GM23338 (cell line): ENCODE results near the gene GUCY2C. TPM values are rescaled to one million over a fixed set of nuclear protein-coding genes. Genes with fewer than 3 reads are reported as not detected.

Source experiments
- ATAC-seq: fragments of 200-7000 bp; cut with Tn5 transposase; 3 replicates; pipeline ENCODE4 v1.9.1; 2020
- DNase-seq: peaks from one replicate; pipeline ENCODE4 v3.0.0-alpha.2; 2015; ENCODE audit warnings: low spot score
- H2AFZ ChIP-seq: fragments of 200-600 bp; sonication (generic); 2 replicates; pipeline ENCODE4 v1.8.0; 2016; ENCODE audit warnings: antibody characterized with exemption, mild to moderate bottlenecking, moderate library complexity
- H3F3A ChIP-seq: fragments of 200-600 bp; sonication (generic); replicated peaks from 2 replicates; pipeline ENCODE4 v1.8.0; 2017; ENCODE audit warnings: antibody characterized with exemption, mixed run types, low read depth
- H3K27ac ChIP-seq: fragments of 200-600 bp; sonication (generic); 2 replicates; pipeline ENCODE4 v1.6.1; 2016; ENCODE audit warnings: low read depth
- H3K27me3 ChIP-seq: fragments of 200-600 bp; sonication (generic); 2 replicates; pipeline ENCODE4 v1.8.0; 2016; ENCODE audit warnings: mild to moderate bottlenecking, mixed run types, moderate library complexity; ENCODE audit not compliant: insufficient read depth
- H3K36me3 ChIP-seq: fragments of 200-600 bp; sonication (generic); 2 replicates; pipeline ENCODE4 v1.8.0; 2016; ENCODE audit warnings: mild to moderate bottlenecking; ENCODE audit not compliant: insufficient read depth
- H3K4me1 ChIP-seq: fragments of 200-600 bp; sonication (generic); 2 replicates; pipeline ENCODE4 v1.8.0; 2016; ENCODE audit warnings: mild to moderate bottlenecking, moderate library complexity; ENCODE audit not compliant: insufficient read depth
- H3K4me2 ChIP-seq: fragments of 200-600 bp; sonication (generic); 2 replicates; pipeline ENCODE4 v1.7.1; 2017; ENCODE audit warnings: mixed run types
- H3K4me3 ChIP-seq: fragments of 200-600 bp; sonication (generic); 2 replicates; pipeline ENCODE4 v1.6.1; 2016; ENCODE audit warnings: mixed run types
- H3K79me2 ChIP-seq: fragments of 200-600 bp; sonication (generic); replicated peaks from 2 replicates; pipeline ENCODE4 v1.8.0; 2017; ENCODE audit warnings: mild to moderate bottlenecking; ENCODE audit not compliant: insufficient read depth
- H3K9me2 ChIP-seq: fragments of 200-600 bp; sonication (generic); 2 replicates; pipeline ENCODE4 v1.8.0; 2017; ENCODE audit not compliant: insufficient read depth
- H4K20me1 ChIP-seq: fragments of 200-600 bp; sonication (generic); replicated peaks from 2 replicates; pipeline ENCODE4 v1.8.0; 2017; ENCODE audit warnings: mild to moderate bottlenecking; ENCODE audit not compliant: insufficient read depth
- H3K27ac Mint-ChIP-seq: 2 replicates; pipeline ENCODE4 v1.8.0; 2020; ENCODE audit warnings: inconsistent platforms, mild to moderate bottlenecking, moderate library complexity, mixed read lengths
- H3K27me3 Mint-ChIP-seq: 3 replicates; pipeline ENCODE4 v1.8.0; 2022; ENCODE audit warnings: low read depth, mild to moderate bottlenecking, moderate library complexity, mixed read lengths, inconsistent platforms; ENCODE audit not compliant: insufficient read depth, poor library complexity
- H3K36me3 Mint-ChIP-seq: 3 replicates; pipeline ENCODE4 v1.8.0; 2021; ENCODE audit warnings: low read depth, mild to moderate bottlenecking, inconsistent platforms, moderate library complexity, mixed read lengths
- H3K4me1 Mint-ChIP-seq: 3 replicates; pipeline ENCODE4 v1.8.0; 2020; ENCODE audit warnings: mild to moderate bottlenecking, inconsistent platforms, mixed read lengths
- H3K4me3 Mint-ChIP-seq: 3 replicates; pipeline ENCODE4 v1.8.0; 2021; ENCODE audit warnings: moderate library complexity, mild to moderate bottlenecking, inconsistent platforms, mixed read lengths
- H3K9me3 Mint-ChIP-seq: 3 replicates; pipeline ENCODE4 v1.8.0; 2020; ENCODE audit warnings: moderate library complexity, mild to moderate bottlenecking, inconsistent platforms, mixed read lengths
- CREB1 ChIP-seq: fragments of 250-450 bp; sonication (Bioruptor Pico); IDR thresholded peaks from 2 replicates; pipeline ENCODE4 v1.5.0; 2020; ENCODE audit warnings: low read depth, mild to moderate bottlenecking, moderate library complexity
- ETS1 ChIP-seq: IDR thresholded peaks from 2 replicates; pipeline ENCODE4 v1.6.1; 2016; ENCODE audit warnings: antibody characterized with exemption
- EZH2 ChIP-seq: fragments of 200-600 bp; sonication (generic); IDR thresholded peaks from one replicate; pipeline ENCODE4 v1.8.0; 2017; ENCODE audit warnings: antibody characterized with exemption, mild to moderate bottlenecking, low read depth; ENCODE audit not compliant: unreplicated experiment
- EZH2phosphoT487 ChIP-seq: fragments of 200-600 bp; sonication (generic); IDR thresholded peaks from one replicate; pipeline ENCODE4 v1.8.1; 2018; ENCODE audit warnings: antibody characterized with exemption; ENCODE audit not compliant: unreplicated experiment
- JUNB ChIP-seq: IDR thresholded peaks from one replicate; pipeline ENCODE4 v1.6.1; 2016; ENCODE audit warnings: antibody characterized with exemption; ENCODE audit not compliant: unreplicated experiment
- NANOG ChIP-seq: IDR thresholded peaks from 2 replicates; pipeline ENCODE4 v1.6.1; 2016; ENCODE audit warnings: antibody characterized with exemption, borderline replicate concordance
- POLR2AphosphoS5 ChIP-seq: IDR thresholded peaks from 2 replicates; pipeline ENCODE4 v1.6.1; 2016; ENCODE audit warnings: antibody characterized with exemption, low read depth
- STAT1 ChIP-seq: IDR thresholded peaks from one replicate; pipeline ENCODE4 v1.6.1; 2016; ENCODE audit warnings: antibody characterized with exemption; ENCODE audit not compliant: unreplicated experiment
- ZNF114 ChIP-seq: fragments of 250-450 bp; sonication (Bioruptor Pico); IDR thresholded peaks from 2 replicates; pipeline ENCODE4 v1.5.0; 2020; ENCODE audit warnings: mild to moderate bottlenecking, moderate library complexity
- ZNF331 ChIP-seq: fragments of 250-450 bp; sonication (Bioruptor Pico); IDR thresholded peaks from 2 replicates; pipeline ENCODE4 v1.5.0; 2020; ENCODE audit warnings: low read depth, mild to moderate bottlenecking, moderate library complexity
- polyA plus RNA-seq: library from polyadenylated mRNA; unstranded; fragments of >200 nt; fragmentation: Nextera tagmentation; extraction: Ambion mirVana; gene quantifications from 2 replicates; pipeline ENCODE4 v1.2.1, GENCODE V29; 2016
- total RNA-seq: library from RNA; depleted of rRNA; stranded (reverse); fragments of >200 nt; shearing (Covaris generic); gene quantifications from 2 replicates; pipeline ENCODE4 v1.2.3, GENCODE V29; 2014
- TF ChIP-seq, protein P1 (sequence below), 2 experiments: fragments of 200-600 bp in 1 of 2; sonication (generic) in 1 of 2; conservative IDR thresholded peaks; 2 replicates each; pipeline versions ENCODE4 v1.5.1 to v1.6.1; 2016 to 2017; ENCODE audit warnings: antibody characterized with exemption in 2 of 2, low read depth in 2 of 2, mild to moderate bottlenecking in 2 of 2, moderate library complexity in 1 of 2
- TF ChIP-seq, protein P2 (sequence below): IDR thresholded peaks from one replicate; pipeline ENCODE4 v1.6.1; 2018; ENCODE audit warnings: antibody characterized with exemption; ENCODE audit not compliant: unreplicated experiment
- TF ChIP-seq, protein P3 (sequence below): fragments of 250-450 bp; sonication (Bioruptor Pico); IDR thresholded peaks from 2 replicates; pipeline ENCODE4 v1.5.0; 2020; ENCODE audit warnings: mild to moderate bottlenecking, moderate library complexity

GUCY2C gene
- total and polyA plus RNA-seq, 2 experiments from 2014 or later, result 2.1 to 3.1 TPM

- no peak for TF ChIP-seq CREB1 (CRISPR knock-in tag)
Measured at GRCh38 chr12:14741942-14742341, 45.5 kb upstream of the GUCY2C start (continued).

- Histone ChIP-seq H3K4me3 (no peak overlapping the region), H2AFZ (no peak overlapping the region), H3F3A (no peaks in the 10 kb centered on the region), H3K27me3 (no peaks in the 10 kb centered on the region), H3K79me2 (no peaks in the 10 kb centered on the region), H3K27ac (no peak overlapping the region), H3K4me2 (no peak overlapping the region), H3K4me1 (no peaks in the 10 kb centered on the region), H3K36me3 (peaks cover 8% of the 10 kb centered on the region; the same call in 1 of the 2 replicates), H4K20me1 (no peaks in the 10 kb centered on the region), H3K9me2 (no peaks in the 10 kb centered on the region; the same call in none of the 2 replicates)
- Mint-ChIP-seq H3K36me3 (peaks cover 48% of the 10 kb centered on the region), H3K27ac (no peak overlapping the region), H3K27me3 (peaks cover 7% of the 10 kb centered on the region), H3K4me1 (no peaks in the 10 kb centered on the region; the same call in 2 of the 3 replicates), H3K4me3 (no peak overlapping the region), H3K9me3 (peaks cover 53% of the 10 kb centered on the region)
- ATAC-seq, result no peak
- TF ChIP-seq NANOG (no peak), STAT1 (no peak), ZNF331 (CRISPR knock-in tag) (no peak), ZNF114 (CRISPR knock-in tag) (no peak), EZH2 (no peak), ETS1 (no peak), EZH2phosphoT487 (no peak), POLR2AphosphoS5 (no peak), JUNB (no peak), CREB1 (CRISPR knock-in tag) (no peak)
- TF ChIP-seq, protein P1, sequence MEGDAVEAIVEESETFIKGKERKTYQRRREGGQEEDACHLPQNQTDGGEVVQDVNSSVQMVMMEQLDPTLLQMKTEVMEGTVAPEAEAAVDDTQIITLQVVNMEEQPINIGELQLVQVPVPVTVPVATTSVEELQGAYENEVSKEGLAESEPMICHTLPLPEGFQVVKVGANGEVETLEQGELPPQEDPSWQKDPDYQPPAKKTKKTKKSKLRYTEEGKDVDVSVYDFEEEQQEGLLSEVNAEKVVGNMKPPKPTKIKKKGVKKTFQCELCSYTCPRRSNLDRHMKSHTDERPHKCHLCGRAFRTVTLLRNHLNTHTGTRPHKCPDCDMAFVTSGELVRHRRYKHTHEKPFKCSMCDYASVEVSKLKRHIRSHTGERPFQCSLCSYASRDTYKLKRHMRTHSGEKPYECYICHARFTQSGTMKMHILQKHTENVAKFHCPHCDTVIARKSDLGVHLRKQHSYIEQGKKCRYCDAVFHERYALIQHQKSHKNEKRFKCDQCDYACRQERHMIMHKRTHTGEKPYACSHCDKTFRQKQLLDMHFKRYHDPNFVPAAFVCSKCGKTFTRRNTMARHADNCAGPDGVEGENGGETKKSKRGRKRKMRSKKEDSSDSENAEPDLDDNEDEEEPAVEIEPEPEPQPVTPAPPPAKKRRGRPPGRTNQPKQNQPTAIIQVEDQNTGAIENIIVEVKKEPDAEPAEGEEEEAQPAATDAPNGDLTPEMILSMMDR (conservative IDR thresholded peaks at IDR 0.05; ENCODE audit: low read depth in 2 of 2), result no peak
- TF ChIP-seq, protein P2, sequence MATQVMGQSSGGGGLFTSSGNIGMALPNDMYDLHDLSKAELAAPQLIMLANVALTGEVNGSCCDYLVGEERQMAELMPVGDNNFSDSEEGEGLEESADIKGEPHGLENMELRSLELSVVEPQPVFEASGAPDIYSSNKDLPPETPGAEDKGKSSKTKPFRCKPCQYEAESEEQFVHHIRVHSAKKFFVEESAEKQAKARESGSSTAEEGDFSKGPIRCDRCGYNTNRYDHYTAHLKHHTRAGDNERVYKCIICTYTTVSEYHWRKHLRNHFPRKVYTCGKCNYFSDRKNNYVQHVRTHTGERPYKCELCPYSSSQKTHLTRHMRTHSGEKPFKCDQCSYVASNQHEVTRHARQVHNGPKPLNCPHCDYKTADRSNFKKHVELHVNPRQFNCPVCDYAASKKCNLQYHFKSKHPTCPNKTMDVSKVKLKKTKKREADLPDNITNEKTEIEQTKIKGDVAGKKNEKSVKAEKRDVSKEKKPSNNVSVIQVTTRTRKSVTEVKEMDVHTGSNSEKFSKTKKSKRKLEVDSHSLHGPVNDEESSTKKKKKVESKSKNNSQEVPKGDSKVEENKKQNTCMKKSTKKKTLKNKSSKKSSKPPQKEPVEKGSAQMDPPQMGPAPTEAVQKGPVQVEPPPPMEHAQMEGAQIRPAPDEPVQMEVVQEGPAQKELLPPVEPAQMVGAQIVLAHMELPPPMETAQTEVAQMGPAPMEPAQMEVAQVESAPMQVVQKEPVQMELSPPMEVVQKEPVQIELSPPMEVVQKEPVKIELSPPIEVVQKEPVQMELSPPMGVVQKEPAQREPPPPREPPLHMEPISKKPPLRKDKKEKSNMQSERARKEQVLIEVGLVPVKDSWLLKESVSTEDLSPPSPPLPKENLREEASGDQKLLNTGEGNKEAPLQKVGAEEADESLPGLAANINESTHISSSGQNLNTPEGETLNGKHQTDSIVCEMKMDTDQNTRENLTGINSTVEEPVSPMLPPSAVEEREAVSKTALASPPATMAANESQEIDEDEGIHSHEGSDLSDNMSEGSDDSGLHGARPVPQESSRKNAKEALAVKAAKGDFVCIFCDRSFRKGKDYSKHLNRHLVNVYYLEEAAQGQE, result no peak
- TF ChIP-seq, protein P3, sequence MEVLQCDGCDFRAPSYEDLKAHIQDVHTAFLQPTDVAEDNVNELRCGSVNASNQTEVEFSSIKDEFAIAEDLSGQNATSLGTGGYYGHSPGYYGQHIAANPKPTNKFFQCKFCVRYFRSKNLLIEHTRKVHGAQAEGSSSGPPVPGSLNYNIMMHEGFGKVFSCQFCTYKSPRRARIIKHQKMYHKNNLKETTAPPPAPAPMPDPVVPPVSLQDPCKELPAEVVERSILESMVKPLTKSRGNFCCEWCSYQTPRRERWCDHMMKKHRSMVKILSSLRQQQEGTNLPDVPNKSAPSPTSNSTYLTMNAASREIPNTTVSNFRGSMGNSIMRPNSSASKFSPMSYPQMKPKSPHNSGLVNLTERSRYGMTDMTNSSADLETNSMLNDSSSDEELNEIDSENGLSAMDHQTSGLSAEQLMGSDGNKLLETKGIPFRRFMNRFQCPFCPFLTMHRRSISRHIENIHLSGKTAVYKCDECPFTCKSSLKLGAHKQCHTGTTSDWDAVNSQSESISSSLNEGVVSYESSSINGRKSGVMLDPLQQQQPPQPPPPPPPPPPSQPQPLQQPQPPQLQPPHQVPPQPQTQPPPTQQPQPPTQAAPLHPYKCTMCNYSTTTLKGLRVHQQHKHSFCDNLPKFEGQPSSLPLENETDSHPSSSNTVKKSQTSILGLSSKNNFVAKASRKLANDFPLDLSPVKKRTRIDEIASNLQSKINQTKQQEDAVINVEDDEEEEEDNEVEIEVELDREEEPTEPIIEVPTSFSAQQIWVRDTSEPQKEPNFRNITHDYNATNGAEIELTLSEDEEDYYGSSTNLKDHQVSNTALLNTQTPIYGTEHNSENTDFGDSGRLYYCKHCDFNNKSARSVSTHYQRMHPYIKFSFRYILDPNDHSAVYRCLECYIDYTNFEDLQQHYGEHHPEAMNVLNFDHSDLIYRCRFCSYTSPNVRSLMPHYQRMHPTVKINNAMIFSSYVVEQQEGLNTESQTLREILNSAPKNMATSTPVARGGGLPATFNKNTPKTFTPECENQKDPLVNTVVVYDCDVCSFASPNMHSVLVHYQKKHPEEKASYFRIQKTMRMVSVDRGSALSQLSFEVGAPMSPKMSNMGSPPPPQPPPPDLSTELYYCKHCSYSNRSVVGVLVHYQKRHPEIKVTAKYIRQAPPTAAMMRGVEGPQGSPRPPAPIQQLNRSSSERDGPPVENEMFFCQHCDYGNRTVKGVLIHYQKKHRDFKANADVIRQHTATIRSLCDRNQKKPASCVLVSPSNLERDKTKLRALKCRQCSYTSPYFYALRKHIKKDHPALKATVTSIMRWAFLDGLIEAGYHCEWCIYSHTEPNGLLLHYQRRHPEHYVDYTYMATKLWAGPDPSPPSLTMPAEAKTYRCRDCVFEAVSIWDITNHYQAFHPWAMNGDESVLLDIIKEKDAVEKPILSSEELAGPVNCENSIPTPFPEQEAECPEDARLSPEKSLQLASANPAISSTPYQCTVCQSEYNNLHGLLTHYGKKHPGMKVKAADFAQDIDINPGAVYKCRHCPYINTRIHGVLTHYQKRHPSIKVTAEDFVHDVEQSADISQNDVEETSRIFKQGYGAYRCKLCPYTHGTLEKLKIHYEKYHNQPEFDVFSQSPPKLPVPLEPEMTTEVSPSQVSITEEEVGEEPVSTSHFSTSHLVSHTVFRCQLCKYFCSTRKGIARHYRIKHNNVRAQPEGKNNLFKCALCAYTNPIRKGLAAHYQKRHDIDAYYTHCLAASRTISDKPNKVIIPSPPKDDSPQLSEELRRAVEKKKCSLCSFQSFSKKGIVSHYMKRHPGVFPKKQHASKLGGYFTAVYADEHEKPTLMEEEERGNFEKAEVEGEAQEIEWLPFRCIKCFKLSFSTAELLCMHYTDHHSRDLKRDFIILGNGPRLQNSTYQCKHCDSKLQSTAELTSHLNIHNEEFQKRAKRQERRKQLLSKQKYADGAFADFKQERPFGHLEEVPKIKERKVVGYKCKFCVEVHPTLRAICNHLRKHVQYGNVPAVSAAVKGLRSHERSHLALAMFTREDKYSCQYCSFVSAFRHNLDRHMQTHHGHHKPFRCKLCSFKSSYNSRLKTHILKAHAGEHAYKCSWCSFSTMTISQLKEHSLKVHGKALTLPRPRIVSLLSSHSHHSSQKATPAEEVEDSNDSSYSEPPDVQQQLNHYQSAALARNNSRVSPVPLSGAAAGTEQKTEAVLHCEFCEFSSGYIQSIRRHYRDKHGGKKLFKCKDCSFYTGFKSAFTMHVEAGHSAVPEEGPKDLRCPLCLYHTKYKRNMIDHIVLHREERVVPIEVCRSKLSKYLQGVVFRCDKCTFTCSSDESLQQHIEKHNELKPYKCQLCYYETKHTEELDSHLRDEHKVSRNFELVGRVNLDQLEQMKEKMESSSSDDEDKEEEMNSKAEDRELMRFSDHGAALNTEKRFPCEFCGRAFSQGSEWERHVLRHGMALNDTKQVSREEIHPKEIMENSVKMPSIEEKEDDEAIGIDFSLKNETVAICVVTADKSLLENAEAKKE (CRISPR knock-in tag), result no peak
- no peak for DNase-seq
Measured at GRCh38 chr12:14741153-14741552, 44.8 kb upstream of the GUCY2C start.
